Measurements from ENCODE around the gene TMEM108. TPM values are rescaled to one million over a fixed set of nuclear protein-coding genes. Genes with fewer than 3 reads are reported as not detected.

Gene TMEM108
- total RNA-seq, 1 donor from 2014 or later: 0.07 TPM

GRCh38 chr3:133196527-133196926 is 158.3 kb downstream of the TMEM108 start:
- H3K9me3 Mint-ChIP-seq: no peaks in the 10 kb centered on the region
- no peaks in the 10 kb centered on the region for H3K36me3 Mint-ChIP-seq (ENCODE audit: low read depth)
- H3K4me1 Mint-ChIP-seq (ENCODE audit: low read depth): no peaks in the 10 kb centered on the region
- peaks cover 15% of the 10 kb centered on the region for H3K27me3 Mint-ChIP-seq (ENCODE audit: low read depth)
- no peak overlapping the region for H3K4me3 Mint-ChIP-seq (ENCODE audit: low read depth)
- H3K27ac Mint-ChIP-seq: no peak overlapping the region
- DNase-seq (ENCODE audit: low spot score): no peak
- intact Hi-C loops (cut with micrococcal nuclease): no loop called here

- no peaks in the 10 kb centered on the region for H3K36me3 Mint-ChIP-seq (ENCODE audit: low read depth)
- no peaks in the 10 kb centered on the region for H3K9me3 Mint-ChIP-seq
- no peak overlapping the region for H3K27ac Mint-ChIP-seq
Measured at GRCh38 chr3:133197619-133198018, 159.4 kb downstream of the TMEM108 start.

GRCh38 chr3:133206921-133207320 is 168.7 kb downstream of the TMEM108 start:
- no peaks in the 10 kb centered on the region for H3K36me3 Mint-ChIP-seq (ENCODE audit: low read depth)
- no peaks in the 10 kb centered on the region for H3K9me3 Mint-ChIP-seq
- no peak overlapping the region for H3K27ac Mint-ChIP-seq
- intact Hi-C loops (cut with micrococcal nuclease): loop anchor here (5.0 kb wide), 1 partner anchor 60 kb away; no protein-coding TSS in a partner anchor
- DNase-seq (ENCODE audit: low spot score): no peak
- H3K4me3 Mint-ChIP-seq (ENCODE audit: low read depth): no peak overlapping the region
- peaks cover 20% of the 10 kb centered on the region for H3K4me1 Mint-ChIP-seq (ENCODE audit: low read depth)
- peaks cover 24% of the 10 kb centered on the region for H3K27me3 Mint-ChIP-seq (ENCODE audit: low read depth)

More at GRCh38 chr3:133197619-133198018, 159.4 kb downstream of the TMEM108 start:
- DNase-seq (ENCODE audit: low spot score): no peak
- Mint-ChIP-seq H3K27me3 (ENCODE audit: low read depth) (peaks cover 8% of the 10 kb centered on the region), H3K4me1 (ENCODE audit: low read depth) (no peaks in the 10 kb centered on the region), H3K4me3 (ENCODE audit: low read depth) (no peak overlapping the region)
- intact Hi-C loops (cut with micrococcal nuclease): no loop called here

GRCh38 chr3:133208184-133208583 is 170.0 kb downstream of the TMEM108 start:
- Mint-ChIP-seq H3K27ac (no peak overlapping the region), H3K36me3 (ENCODE audit: low read depth) (no peaks in the 10 kb centered on the region), H3K4me3 (ENCODE audit: low read depth) (no peak overlapping the region), H3K9me3 (no peaks in the 10 kb centered on the region), H3K27me3 (ENCODE audit: low read depth) (peaks cover 19% of the 10 kb centered on the region), H3K4me1 (ENCODE audit: low read depth) (peaks cover 20% of the 10 kb centered on the region)
- DNase-seq (ENCODE audit: low spot score): no peak
- intact Hi-C loops (cut with micrococcal nuclease): loop anchor here (5.0 kb wide), 1 partner anchor 59 kb away; no protein-coding TSS in a partner anchor

GRCh38 chr3:133209871-133210550 is 171.8 kb downstream of the TMEM108 start:
- Mint-ChIP-seq H3K4me1 (ENCODE audit: low read depth) (peaks cover 20% of the 10 kb centered on the region), H3K36me3 (ENCODE audit: low read depth) (no peaks in the 10 kb centered on the region), H3K9me3 (no peaks in the 10 kb centered on the region), H3K27me3 (ENCODE audit: low read depth) (peaks cover 14% of the 10 kb centered on the region), H3K27ac (peak overlapping the region; percentile 28), H3K4me3 (ENCODE audit: low read depth) (no peak overlapping the region)
- DNase-seq (ENCODE audit: low spot score): no peak
- intact Hi-C loops (cut with micrococcal nuclease): loop anchor here (5.0 to 10.0 kb wide), 3 partner anchors 57 to 485 kb away; partner anchors contain the start of gene NPHP3

- H3K36me3 Mint-ChIP-seq (ENCODE audit: low read depth): no peaks in the 10 kb centered on the region
- no peak overlapping the region for H3K4me3 Mint-ChIP-seq (ENCODE audit: low read depth)
- intact Hi-C loops (cut with micrococcal nuclease): loop anchor here (10.0 kb wide), 2 partner anchors 214 to 486 kb away; partner anchors contain the start of gene NPHP3
- H3K9me3 Mint-ChIP-seq: no peaks in the 10 kb centered on the region
- DNase-seq (ENCODE audit: low spot score): no peak
- H3K4me1 Mint-ChIP-seq (ENCODE audit: low read depth): peaks cover 20% of the 10 kb centered on the region
- H3K27me3 Mint-ChIP-seq (ENCODE audit: low read depth): peaks cover 11% of the 10 kb centered on the region
- H3K27ac Mint-ChIP-seq: no peak overlapping the region
Measured at GRCh38 chr3:133210656-133211055, 172.5 kb downstream of the TMEM108 start.

- peaks cover 20% of the 10 kb centered on the region for H3K4me1 Mint-ChIP-seq (ENCODE audit: low read depth)
- intact Hi-C loops (cut with micrococcal nuclease): loop anchor here (10.0 kb wide), 2 partner anchors 213 to 487 kb away; partner anchors contain the start of gene NPHP3
- no peak overlapping the region for H3K27ac Mint-ChIP-seq
- no peak overlapping the region for H3K4me3 Mint-ChIP-seq (ENCODE audit: low read depth)
- H3K9me3 Mint-ChIP-seq: no peaks in the 10 kb centered on the region
- H3K36me3 Mint-ChIP-seq (ENCODE audit: low read depth): no peaks in the 10 kb centered on the region
- no peak for DNase-seq (ENCODE audit: low spot score)
- peaks cover 4% of the 10 kb centered on the region for H3K27me3 Mint-ChIP-seq (ENCODE audit: low read depth)
Measured at GRCh38 chr3:133211449-133211848, 173.3 kb downstream of the TMEM108 start.

GRCh38 chr3:133211856-133212255 is 173.7 kb downstream of the TMEM108 start:
- H3K4me1 Mint-ChIP-seq (ENCODE audit: low read depth): peaks cover 20% of the 10 kb centered on the region
- H3K4me3 Mint-ChIP-seq (ENCODE audit: low read depth): no peak overlapping the region
- no peaks in the 10 kb centered on the region for H3K9me3 Mint-ChIP-seq
- no peaks in the 10 kb centered on the region for H3K36me3 Mint-ChIP-seq (ENCODE audit: low read depth)
- intact Hi-C loops (cut with micrococcal nuclease): loop anchor here (10.0 kb wide), 2 partner anchors 213 to 487 kb away; partner anchors contain the start of gene NPHP3
- DNase-seq (ENCODE audit: low spot score): no peak
- H3K27me3 Mint-ChIP-seq (ENCODE audit: low read depth): peaks cover under 1% of the 10 kb centered on the region
- H3K27ac Mint-ChIP-seq: no peak overlapping the region

- peaks cover 17% of the 10 kb centered on the region for H3K4me1 Mint-ChIP-seq (ENCODE audit: low read depth)
- intact Hi-C loops (cut with micrococcal nuclease): loop anchor here (10.0 kb wide), 2 partner anchors 211 to 489 kb away; partner anchors contain the start of gene NPHP3
Measured at GRCh38 chr3:133213937-133214336, 175.7 kb downstream of the TMEM108 start.

GRCh38 chr3:133227813-133228212 is 189.6 kb downstream of the TMEM108 start:
- Mint-ChIP-seq H3K9me3 (peaks cover 6% of the 10 kb centered on the region), H3K27ac (no peak overlapping the region), H3K27me3 (ENCODE audit: low read depth) (no peaks in the 10 kb centered on the region), H3K4me1 (ENCODE audit: low read depth) (no peaks in the 10 kb centered on the region), H3K36me3 (ENCODE audit: low read depth) (no peaks in the 10 kb centered on the region), H3K4me3 (ENCODE audit: low read depth) (no peak overlapping the region)
- intact Hi-C loops (cut with micrococcal nuclease): no loop called here
- DNase-seq (ENCODE audit: low spot score): no peak

More at GRCh38 chr3:133213937-133214336, 175.7 kb downstream of the TMEM108 start:
- peaks cover 4% of the 10 kb centered on the region for H3K27me3 Mint-ChIP-seq (ENCODE audit: low read depth)
- DNase-seq (ENCODE audit: low spot score): no peak
- no peaks in the 10 kb centered on the region for H3K9me3 Mint-ChIP-seq
- H3K4me3 Mint-ChIP-seq (ENCODE audit: low read depth): no peak overlapping the region
- H3K27ac Mint-ChIP-seq: no peak overlapping the region
- no peaks in the 10 kb centered on the region for H3K36me3 Mint-ChIP-seq (ENCODE audit: low read depth)

GRCh38 chr3:133230195-133230594 is 192.0 kb downstream of the TMEM108 start:
- intact Hi-C loops (cut with micrococcal nuclease): no loop called here
- Mint-ChIP-seq H3K9me3 (no peaks in the 10 kb centered on the region), H3K27ac (no peak overlapping the region), H3K4me3 (ENCODE audit: low read depth) (no peak overlapping the region), H3K36me3 (ENCODE audit: low read depth) (no peaks in the 10 kb centered on the region), H3K27me3 (ENCODE audit: low read depth) (no peaks in the 10 kb centered on the region), H3K4me1 (ENCODE audit: low read depth) (no peaks in the 10 kb centered on the region)
- no peak for DNase-seq (ENCODE audit: low spot score)

GRCh38 chr3:133236901-133237300 is 198.7 kb downstream of the TMEM108 start:
- H3K9me3 Mint-ChIP-seq: no peaks in the 10 kb centered on the region
- no peaks in the 10 kb centered on the region for H3K36me3 Mint-ChIP-seq (ENCODE audit: low read depth)
- no peak overlapping the region for H3K4me3 Mint-ChIP-seq (ENCODE audit: low read depth)
- intact Hi-C loops (cut with micrococcal nuclease): no loop called here
- DNase-seq (ENCODE audit: low spot score): no peak
- H3K4me1 Mint-ChIP-seq (ENCODE audit: low read depth): no peaks in the 10 kb centered on the region
- peaks cover 11% of the 10 kb centered on the region for H3K27me3 Mint-ChIP-seq (ENCODE audit: low read depth)
- no peak overlapping the region for H3K27ac Mint-ChIP-seq

- Mint-ChIP-seq H3K36me3 (ENCODE audit: low read depth) (no peaks in the 10 kb centered on the region), H3K4me1 (ENCODE audit: low read depth) (no peaks in the 10 kb centered on the region), H3K4me3 (ENCODE audit: low read depth) (no peak overlapping the region), H3K9me3 (no peaks in the 10 kb centered on the region), H3K27ac (no peak overlapping the region), H3K27me3 (ENCODE audit: low read depth) (peaks cover 11% of the 10 kb centered on the region)
- no peak for DNase-seq (ENCODE audit: low spot score)
- intact Hi-C loops (cut with micrococcal nuclease): no loop called here
Measured at GRCh38 chr3:133237380-133237779, 199.2 kb downstream of the TMEM108 start.
